K562 (cell line): Measurements from ENCODE around the gene PNPLA7. TPM values are rescaled to one million over a fixed set of nuclear protein-coding genes. Genes with fewer than 3 reads are reported as not detected.

ENCODE experiments used
- BCL6 ChIP-seq: fragments of 250-450 bp; sonication (Bioruptor Pico); IDR thresholded peaks from 2 replicates; pipeline ENCODE4 v1.4.0; 2020
- CHD1 ChIP-seq: fragments of 200-600 bp; sonication (generic); IDR thresholded peaks from one replicate; pipeline ENCODE4 v1.6.1; 2012; ENCODE audit warnings: mild to moderate bottlenecking, moderate library complexity, low read length, inconsistent platforms
- CHD2 ChIP-seq: IDR thresholded peaks from 2 replicates; pipeline ENCODE4 v1.6.1; 2011; ENCODE audit warnings: low read depth, low read length
- HMGN3 ChIP-seq: IDR thresholded peaks from 2 replicates; pipeline ENCODE4 v1.6.1; 2011; ENCODE audit warnings: borderline replicate concordance, low read depth, mild to moderate bottlenecking, mixed read lengths, low read length; ENCODE audit not compliant: insufficient read length; ENCODE audit errors: extremely low read depth
- MCM3 ChIP-seq: fragments of 450-650 bp; IDR thresholded peaks from 2 replicates; pipeline ENCODE4 v1.6.1; 2016
- POLR2B ChIP-seq: fragments of 450-650 bp; IDR thresholded peaks from 2 replicates; pipeline ENCODE4 v1.6.1; 2018; ENCODE audit warnings: low read depth; ENCODE audit not compliant: partially characterized antibody
- SAFB2 ChIP-seq: fragments of 200-400 bp; formaldehyde crosslinking; IDR thresholded peaks from 2 replicates; pipeline ENCODE4 v1.6.1; 2018; ENCODE audit warnings: borderline replicate concordance, low read length, low read depth, moderate library complexity; ENCODE audit not compliant: severe bottlenecking
- SPI1 ChIP-seq: IDR thresholded peaks from 2 replicates; pipeline ENCODE4 v1.6.1; 2011; ENCODE audit warnings: low read depth, low read length, control low read depth, borderline replicate concordance
- TBL1XR1 ChIP-seq, 2 experiments: IDR thresholded peaks; 2 replicates each; pipeline ENCODE4 v1.6.1; 2012; ENCODE audit warnings: improper control_type of control experiment in 2 of 2, low read length in 2 of 2, mild to moderate bottlenecking in 1 of 2
- ZBTB17 ChIP-seq: fragments of 450-650 bp; formaldehyde crosslinking; IDR thresholded peaks from 2 replicates; pipeline ENCODE4 v1.4.0; 2020; ENCODE audit warnings: mild to moderate bottlenecking
- ZNF583 ChIP-seq: fragments of 250-450 bp; sonication (Bioruptor Pico); IDR thresholded peaks from 2 replicates; pipeline ENCODE4 v1.4.0; 2020
- ZNF584 ChIP-seq: fragments of 200-800 bp; sonication (Bioruptor generic); IDR thresholded peaks from 2 replicates; pipeline ENCODE4 v1.6.1; 2016; ENCODE audit warnings: low read depth, mild to moderate bottlenecking, missing genetic modification characterization, missing compliant biosample characterization
- polyA plus RNA-seq, 8 experiments: library from polyadenylated mRNA; depleted of rRNA in 4 of 8; stranded (reverse) in 5 of 8; unstranded in 3 of 8; fragments of >200 nt; fragmentation: Nextera tagmentation in 2 of 8; fragmentation: Illumina TruSeq in 1 of 8; extraction: Ambion mirVana in 2 of 8; extraction: Trizol in 1 of 8; gene quantifications; 2 replicates each; pipeline versions ENCODE4 v1.2.1 to v1.2.3, GENCODE V29; 2011 to 2014; ENCODE audit warnings: inconsistent platforms in 1 of 8, missing spikeins in 1 of 8
- total RNA-seq, 7 experiments: library from RNA; depleted of rRNA in 6 of 7; stranded (reverse); fragments of >200 nt in 6 of 7; fragmentation: Illumina TruSeq in 2 of 7; extraction: Trizol in 2 of 7; gene quantifications; 2 replicates each; pipeline versions ENCODE4 v1.2.1 to v1.2.3, GENCODE V29; 2011 to 2021; ENCODE audit warnings: low replicate concordance in 1 of 7
- TF ChIP-seq, protein P1 (sequence below): fragments of 200-600 bp; sonication (generic); IDR thresholded peaks from one replicate; pipeline ENCODE4 v1.6.1; 2012; ENCODE audit warnings: mild to moderate bottlenecking, low read depth, low read length, inconsistent platforms
- TF ChIP-seq, protein P2 (sequence below): fragments of 200-400 bp; formaldehyde crosslinking; IDR thresholded peaks from 2 replicates; pipeline ENCODE4 v1.6.1; 2017; ENCODE audit warnings: mild to moderate bottlenecking, low read depth, low read length, moderate library complexity

PNPLA7 gene
- total and polyA plus RNA-seq, 9 of the 15 experiments (the other 6 are each of a cell fraction or from before 2014, with no cell fraction given), result 0.01 to 0.85 (median 0.19) TPM; not detected in 1

DNA sequence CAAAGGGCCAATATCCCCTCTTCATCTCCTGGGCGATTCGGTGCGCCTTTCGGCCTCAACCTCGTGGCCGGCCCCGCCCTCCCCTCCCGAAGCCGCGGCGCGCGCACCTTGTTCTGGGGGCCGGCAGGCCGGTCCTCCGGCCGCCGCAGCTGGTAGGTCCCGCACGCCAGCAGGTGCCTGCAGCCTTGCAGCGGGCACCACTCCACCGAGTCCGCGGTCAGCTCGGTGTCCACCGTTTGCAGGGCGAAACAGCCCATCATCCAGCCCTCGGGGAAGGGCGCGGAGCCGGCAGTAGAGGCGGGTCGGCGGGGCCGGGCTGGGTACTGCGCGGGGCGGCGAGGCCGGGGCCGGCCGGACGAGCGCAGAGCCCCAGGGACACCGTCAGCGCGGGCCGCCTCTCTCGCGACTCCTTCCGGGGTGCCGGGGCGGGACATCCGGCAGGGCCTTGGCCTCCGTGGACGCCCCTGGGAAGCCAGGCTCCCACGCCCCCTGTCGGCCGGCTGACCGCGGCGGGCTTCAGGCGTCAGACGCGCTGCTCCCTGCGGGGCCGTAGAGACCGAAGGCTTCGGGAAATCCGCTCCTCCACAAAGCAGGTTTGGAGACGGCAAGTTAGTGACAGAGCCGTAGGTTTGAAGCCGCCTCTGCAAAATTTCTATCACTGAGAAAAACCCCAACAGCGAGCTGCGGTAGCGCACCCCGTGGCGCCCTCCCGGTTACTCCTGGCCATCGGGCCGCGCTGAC, 28.5 kb upstream of the PNPLA7 start, which contains the start of gene DPH7 (continued):
- TF ChIP-seq ZBTB17 (CRISPR knock-in tag), result peak; percentile 85
- TF ChIP-seq POLR2B, result peak; percentile 58
- no peak for TF ChIP-seq MCM3
- TF ChIP-seq ZNF583 (CRISPR knock-in tag), result peak; percentile 80
- TF ChIP-seq, protein P1, sequence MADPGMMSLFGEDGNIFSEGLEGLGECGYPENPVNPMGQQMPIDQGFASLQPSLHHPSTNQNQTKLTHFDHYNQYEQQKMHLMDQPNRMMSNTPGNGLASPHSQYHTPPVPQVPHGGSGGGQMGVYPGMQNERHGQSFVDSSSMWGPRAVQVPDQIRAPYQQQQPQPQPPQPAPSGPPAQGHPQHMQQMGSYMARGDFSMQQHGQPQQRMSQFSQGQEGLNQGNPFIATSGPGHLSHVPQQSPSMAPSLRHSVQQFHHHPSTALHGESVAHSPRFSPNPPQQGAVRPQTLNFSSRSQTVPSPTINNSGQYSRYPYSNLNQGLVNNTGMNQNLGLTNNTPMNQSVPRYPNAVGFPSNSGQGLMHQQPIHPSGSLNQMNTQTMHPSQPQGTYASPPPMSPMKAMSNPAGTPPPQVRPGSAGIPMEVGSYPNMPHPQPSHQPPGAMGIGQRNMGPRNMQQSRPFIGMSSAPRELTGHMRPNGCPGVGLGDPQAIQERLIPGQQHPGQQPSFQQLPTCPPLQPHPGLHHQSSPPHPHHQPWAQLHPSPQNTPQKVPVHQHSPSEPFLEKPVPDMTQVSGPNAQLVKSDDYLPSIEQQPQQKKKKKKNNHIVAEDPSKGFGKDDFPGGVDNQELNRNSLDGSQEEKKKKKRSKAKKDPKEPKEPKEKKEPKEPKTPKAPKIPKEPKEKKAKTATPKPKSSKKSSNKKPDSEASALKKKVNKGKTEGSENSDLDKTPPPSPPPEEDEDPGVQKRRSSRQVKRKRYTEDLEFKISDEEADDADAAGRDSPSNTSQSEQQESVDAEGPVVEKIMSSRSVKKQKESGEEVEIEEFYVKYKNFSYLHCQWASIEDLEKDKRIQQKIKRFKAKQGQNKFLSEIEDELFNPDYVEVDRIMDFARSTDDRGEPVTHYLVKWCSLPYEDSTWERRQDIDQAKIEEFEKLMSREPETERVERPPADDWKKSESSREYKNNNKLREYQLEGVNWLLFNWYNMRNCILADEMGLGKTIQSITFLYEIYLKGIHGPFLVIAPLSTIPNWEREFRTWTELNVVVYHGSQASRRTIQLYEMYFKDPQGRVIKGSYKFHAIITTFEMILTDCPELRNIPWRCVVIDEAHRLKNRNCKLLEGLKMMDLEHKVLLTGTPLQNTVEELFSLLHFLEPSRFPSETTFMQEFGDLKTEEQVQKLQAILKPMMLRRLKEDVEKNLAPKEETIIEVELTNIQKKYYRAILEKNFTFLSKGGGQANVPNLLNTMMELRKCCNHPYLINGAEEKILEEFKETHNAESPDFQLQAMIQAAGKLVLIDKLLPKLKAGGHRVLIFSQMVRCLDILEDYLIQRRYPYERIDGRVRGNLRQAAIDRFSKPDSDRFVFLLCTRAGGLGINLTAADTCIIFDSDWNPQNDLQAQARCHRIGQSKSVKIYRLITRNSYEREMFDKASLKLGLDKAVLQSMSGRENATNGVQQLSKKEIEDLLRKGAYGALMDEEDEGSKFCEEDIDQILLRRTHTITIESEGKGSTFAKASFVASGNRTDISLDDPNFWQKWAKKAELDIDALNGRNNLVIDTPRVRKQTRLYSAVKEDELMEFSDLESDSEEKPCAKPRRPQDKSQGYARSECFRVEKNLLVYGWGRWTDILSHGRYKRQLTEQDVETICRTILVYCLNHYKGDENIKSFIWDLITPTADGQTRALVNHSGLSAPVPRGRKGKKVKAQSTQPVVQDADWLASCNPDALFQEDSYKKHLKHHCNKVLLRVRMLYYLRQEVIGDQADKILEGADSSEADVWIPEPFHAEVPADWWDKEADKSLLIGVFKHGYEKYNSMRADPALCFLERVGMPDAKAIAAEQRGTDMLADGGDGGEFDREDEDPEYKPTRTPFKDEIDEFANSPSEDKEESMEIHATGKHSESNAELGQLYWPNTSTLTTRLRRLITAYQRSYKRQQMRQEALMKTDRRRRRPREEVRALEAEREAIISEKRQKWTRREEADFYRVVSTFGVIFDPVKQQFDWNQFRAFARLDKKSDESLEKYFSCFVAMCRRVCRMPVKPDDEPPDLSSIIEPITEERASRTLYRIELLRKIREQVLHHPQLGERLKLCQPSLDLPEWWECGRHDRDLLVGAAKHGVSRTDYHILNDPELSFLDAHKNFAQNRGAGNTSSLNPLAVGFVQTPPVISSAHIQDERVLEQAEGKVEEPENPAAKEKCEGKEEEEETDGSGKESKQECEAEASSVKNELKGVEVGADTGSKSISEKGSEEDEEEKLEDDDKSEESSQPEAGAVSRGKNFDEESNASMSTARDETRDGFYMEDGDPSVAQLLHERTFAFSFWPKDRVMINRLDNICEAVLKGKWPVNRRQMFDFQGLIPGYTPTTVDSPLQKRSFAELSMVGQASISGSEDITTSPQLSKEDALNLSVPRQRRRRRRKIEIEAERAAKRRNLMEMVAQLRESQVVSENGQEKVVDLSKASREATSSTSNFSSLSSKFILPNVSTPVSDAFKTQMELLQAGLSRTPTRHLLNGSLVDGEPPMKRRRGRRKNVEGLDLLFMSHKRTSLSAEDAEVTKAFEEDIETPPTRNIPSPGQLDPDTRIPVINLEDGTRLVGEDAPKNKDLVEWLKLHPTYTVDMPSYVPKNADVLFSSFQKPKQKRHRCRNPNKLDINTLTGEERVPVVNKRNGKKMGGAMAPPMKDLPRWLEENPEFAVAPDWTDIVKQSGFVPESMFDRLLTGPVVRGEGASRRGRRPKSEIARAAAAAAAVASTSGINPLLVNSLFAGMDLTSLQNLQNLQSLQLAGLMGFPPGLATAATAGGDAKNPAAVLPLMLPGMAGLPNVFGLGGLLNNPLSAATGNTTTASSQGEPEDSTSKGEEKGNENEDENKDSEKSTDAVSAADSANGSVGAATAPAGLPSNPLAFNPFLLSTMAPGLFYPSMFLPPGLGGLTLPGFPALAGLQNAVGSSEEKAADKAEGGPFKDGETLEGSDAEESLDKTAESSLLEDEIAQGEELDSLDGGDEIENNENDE, result no peak
- TF ChIP-seq BCL6 (CRISPR knock-in tag), result 0 out of 2 replicates have a peak, but pooled peaks have one; percentile 9
- TF ChIP-seq SAFB2, result no peak
- peak in 1 of 2 experiments; percentile 67; a peak in 1 of 4 replicates for TF ChIP-seq TBL1XR1 (IDR thresholded peaks at IDR 0.05; ENCODE audit: low read length in 2 of 2)
- TF ChIP-seq HMGN3, result peak; percentile 91
- TF ChIP-seq SPI1, result no peak
- peak; percentile 71 for TF ChIP-seq CHD2
- TF ChIP-seq CHD1, result peak; percentile 80
- no peak for TF ChIP-seq ZNF584 (CRISPR knock-in tag)
- TF ChIP-seq, protein P2, sequence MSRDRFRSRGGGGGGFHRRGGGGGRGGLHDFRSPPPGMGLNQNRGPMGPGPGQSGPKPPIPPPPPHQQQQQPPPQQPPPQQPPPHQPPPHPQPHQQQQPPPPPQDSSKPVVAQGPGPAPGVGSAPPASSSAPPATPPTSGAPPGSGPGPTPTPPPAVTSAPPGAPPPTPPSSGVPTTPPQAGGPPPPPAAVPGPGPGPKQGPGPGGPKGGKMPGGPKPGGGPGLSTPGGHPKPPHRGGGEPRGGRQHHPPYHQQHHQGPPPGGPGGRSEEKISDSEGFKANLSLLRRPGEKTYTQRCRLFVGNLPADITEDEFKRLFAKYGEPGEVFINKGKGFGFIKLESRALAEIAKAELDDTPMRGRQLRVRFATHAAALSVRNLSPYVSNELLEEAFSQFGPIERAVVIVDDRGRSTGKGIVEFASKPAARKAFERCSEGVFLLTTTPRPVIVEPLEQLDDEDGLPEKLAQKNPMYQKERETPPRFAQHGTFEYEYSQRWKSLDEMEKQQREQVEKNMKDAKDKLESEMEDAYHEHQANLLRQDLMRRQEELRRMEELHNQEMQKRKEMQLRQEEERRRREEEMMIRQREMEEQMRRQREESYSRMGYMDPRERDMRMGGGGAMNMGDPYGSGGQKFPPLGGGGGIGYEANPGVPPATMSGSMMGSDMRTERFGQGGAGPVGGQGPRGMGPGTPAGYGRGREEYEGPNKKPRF, result no peak
